Skeletal muscle tissue (tissue), 4 donors: ENCODE measurements around the gene NGB. TPM values are rescaled to one million over a fixed set of nuclear protein-coding genes. Genes with fewer than 3 reads are reported as not detected.

Source experiments
- H3K27ac ChIP-seq: one replicate; pipeline ENCODE4 v1.7.0; 2013; ENCODE audit warnings: mild to moderate bottlenecking, low read depth, low read length, inconsistent platforms
- H3K27me3 ChIP-seq, 3 donors: one replicate each; pipeline ENCODE4 v1.7.0; 2013; ENCODE audit warnings: low read length in 3 of 3; ENCODE audit not compliant: control insufficient read depth in 3 of 3, insufficient read depth in 3 of 3
- H3K36me3 ChIP-seq, 3 donors: one replicate each; pipeline ENCODE4 v1.7.0; 2013; ENCODE audit warnings: low read length in 3 of 3; ENCODE audit not compliant: control insufficient read depth in 3 of 3, insufficient read depth in 3 of 3
- H3K4me1 ChIP-seq, 3 donors: one replicate each; pipeline ENCODE4 v1.7.0; 2013; ENCODE audit warnings: low read length in 3 of 3, mild to moderate bottlenecking in 3 of 3; ENCODE audit not compliant: control insufficient read depth in 3 of 3, insufficient read depth in 3 of 3
- H3K4me3 ChIP-seq, 3 donors: one replicate each; pipeline ENCODE4 v1.7.0; 2013; ENCODE audit warnings: low read length in 3 of 3
- H3K9ac ChIP-seq, 3 donors: one replicate each; pipeline ENCODE4 v1.7.0; 2013; ENCODE audit warnings: low read length in 3 of 3, mild to moderate bottlenecking in 3 of 3, moderate library complexity in 2 of 3, low read depth in 1 of 3
- H3K9me3 ChIP-seq, 3 donors: one replicate each; pipeline ENCODE4 v1.7.0; 2013; ENCODE audit warnings: low read length in 3 of 3; ENCODE audit not compliant: control insufficient read depth in 3 of 3
- total RNA-seq: library from RNA; depleted of rRNA; stranded (reverse); fragments of >200 nt; gene quantifications from one replicate; pipeline ENCODE4 v1.2.3, GENCODE V29; 2014
- donor health status: Osteomylitis.

NGB gene
- total RNA-seq, 1 donor from 2014 or later = not detected

DNA sequence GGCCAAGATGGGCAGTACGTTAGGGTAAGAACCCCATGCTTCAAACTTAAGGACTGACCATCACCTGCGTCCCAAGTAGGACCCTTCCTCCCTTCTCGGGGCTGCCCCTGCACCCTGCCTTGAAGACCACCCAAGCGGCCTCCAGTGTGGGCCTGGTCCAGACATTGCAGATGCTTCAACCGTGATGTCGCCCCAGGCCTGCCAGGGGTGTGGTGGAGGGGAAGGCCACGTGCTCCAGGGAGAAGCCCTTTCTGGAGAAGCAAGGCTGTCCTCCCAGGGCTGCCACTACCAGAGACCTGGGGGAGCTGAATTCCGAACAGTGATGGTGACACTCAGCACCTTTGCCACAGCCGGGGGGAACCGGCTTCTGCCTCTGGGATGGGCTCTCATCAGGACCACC, 13.3 kb downstream of the NGB start:
- H3K9me3 ChIP-seq = no peaks in the 10 kb centered on the region
- H3K27ac ChIP-seq = no peak overlapping the region
- H3K27me3 ChIP-seq = peaks cover 0 to 34% (median 6%) of the 10 kb centered on the region in 3 donors

DNA sequence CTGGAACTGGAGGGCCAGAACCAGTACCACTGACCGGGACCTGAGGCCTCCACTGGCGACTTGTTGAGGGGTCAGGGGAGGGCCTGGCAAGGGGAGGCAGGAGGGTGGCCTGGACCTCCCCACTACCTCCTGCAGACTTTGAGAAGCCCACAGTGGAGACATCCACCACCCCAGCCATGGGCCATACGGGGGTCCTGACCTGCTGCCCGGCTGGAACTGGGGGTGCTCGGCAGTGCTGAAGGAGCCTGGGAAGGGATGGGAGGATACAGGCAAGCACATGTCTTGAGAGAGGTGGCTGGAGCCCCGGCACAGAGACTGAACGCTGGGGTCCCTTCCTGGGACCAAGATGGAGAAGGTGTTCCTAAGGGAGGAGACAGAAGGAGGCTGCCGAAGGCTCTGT, 14.3 kb downstream of the NGB start:
- Histone ChIP-seq H3K36me3 (no peaks in the 10 kb centered on the region), H3K9me3 (no peaks in the 10 kb centered on the region), H3K4me1 (no peaks in the 10 kb centered on the region), H3K27me3 (peaks cover 5 to 39% (median 10%) of the 10 kb centered on the region in 3 donors), H3K27ac (no peak overlapping the region), H3K9ac (no peak overlapping the region), H3K4me3 (no peak overlapping the region)

More for the DNA sequence above, 13.3 kb downstream of the NGB start:
- no peaks in the 10 kb centered on the region for H3K4me1 ChIP-seq
- H3K4me3 ChIP-seq = no peak overlapping the region
- H3K36me3 ChIP-seq = no peaks in the 10 kb centered on the region
- no peak overlapping the region for H3K9ac ChIP-seq

DNA sequence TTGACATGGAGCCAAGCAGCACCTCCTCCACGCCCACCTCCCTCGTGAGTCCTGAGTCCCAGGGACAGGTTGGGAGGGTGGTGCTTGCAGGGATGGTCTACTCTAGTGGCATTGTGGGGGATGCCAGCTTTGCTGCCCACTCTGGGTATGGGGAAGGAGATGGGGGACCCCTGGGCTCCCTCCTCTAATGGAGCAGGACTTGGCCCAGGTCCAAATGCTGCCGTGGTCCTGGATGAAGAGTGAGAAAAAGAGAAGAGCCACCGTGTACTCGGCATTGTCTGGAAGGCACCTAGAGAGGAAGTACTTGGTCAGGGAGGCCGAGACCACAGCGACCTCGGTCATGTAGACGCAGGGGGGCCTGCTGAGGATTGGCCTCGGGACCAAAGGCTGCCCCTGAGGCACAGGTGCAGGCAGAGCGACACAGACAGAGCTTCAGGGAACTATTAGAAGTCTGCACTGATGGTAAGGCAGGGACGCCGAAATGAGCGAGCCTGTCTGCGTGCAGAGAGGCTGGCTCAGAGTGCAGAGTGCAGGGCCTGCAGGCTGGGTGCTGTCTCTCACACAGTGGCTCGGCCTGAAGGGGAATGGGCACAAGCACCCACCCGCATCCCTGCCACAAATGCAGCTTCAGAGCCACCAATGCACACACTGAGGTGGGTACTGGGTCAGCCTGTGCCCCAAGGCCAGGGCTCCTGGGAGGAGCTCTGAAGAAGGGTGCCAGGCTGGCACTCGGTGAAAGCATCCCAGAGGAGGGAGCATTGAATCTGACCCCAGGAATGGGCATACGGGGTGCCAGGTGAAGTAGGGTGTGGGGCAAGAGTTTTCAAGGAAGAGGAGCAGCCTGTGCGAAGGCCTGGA, 17.4 kb downstream of the NGB start:
- no peak overlapping the region for H3K9ac ChIP-seq
- no peak overlapping the region for H3K4me3 ChIP-seq
- H3K4me1 ChIP-seq = no peaks in the 10 kb centered on the region
- no peaks in the 10 kb centered on the region for H3K36me3 ChIP-seq
- peaks cover 6 to 37% (median 10%) of the 10 kb centered on the region in 3 donors for H3K27me3 ChIP-seq
- H3K27ac ChIP-seq = no peak overlapping the region
- H3K9me3 ChIP-seq = no peaks in the 10 kb centered on the region

DNA sequence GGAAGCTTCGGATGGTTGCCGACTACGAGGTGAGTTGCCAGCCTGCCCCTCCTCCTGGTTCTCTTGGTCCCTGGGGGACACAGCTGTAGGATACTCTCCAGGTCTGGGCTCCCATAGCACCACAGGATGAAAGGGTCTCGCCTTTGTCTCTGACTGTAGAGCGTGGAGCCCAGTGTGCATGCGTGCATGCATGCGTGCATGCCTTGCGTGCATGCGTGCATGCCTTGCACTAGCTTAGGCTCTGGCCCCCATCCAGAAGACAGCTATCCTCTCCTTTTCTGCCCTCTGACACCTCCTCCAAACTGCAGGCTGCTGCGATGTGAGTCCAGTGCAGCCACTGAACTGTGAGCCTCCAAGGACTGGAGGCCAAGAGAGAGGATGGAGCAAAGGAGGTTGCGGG, 19.1 kb downstream of the NGB start:
- Histone ChIP-seq H3K27me3 (peaks cover 6 to 29% (median 10%) of the 10 kb centered on the region in 3 donors), H3K9me3 (no peaks in the 10 kb centered on the region), H3K4me1 (no peaks in the 10 kb centered on the region), H3K9ac (no peak overlapping the region), H3K4me3 (no peak overlapping the region), H3K36me3 (no peaks in the 10 kb centered on the region), H3K27ac (no peak overlapping the region)

DNA sequence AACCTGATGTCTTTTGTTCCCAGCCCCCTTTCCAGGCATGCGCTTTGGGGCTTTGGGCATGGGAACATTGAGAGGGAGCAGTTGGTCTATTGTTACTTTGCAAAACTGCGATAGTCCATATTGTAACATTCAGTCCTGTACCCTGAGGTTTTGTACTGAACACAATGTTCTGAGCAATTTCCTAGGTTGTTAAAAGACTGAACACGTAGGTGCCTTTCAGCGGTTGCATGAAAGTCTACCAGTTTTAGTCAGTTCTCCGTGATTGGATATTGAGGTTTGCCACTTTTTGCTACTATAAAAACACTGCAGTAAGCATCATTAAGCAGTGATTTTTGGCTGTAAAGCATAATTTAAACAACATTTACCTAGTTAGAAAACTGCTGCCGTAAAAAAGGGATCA, 20.1 kb downstream of the NGB start:
- no peak overlapping the region for H3K4me3 ChIP-seq
- no peaks in the 10 kb centered on the region for H3K4me1 ChIP-seq
- H3K27ac ChIP-seq = no peak overlapping the region
- H3K9ac ChIP-seq = no peak overlapping the region
- H3K9me3 ChIP-seq = no peaks in the 10 kb centered on the region
- H3K36me3 ChIP-seq = no peaks in the 10 kb centered on the region
- peaks cover 6 to 23% (median 10%) of the 10 kb centered on the region in 3 donors for H3K27me3 ChIP-seq

DNA sequence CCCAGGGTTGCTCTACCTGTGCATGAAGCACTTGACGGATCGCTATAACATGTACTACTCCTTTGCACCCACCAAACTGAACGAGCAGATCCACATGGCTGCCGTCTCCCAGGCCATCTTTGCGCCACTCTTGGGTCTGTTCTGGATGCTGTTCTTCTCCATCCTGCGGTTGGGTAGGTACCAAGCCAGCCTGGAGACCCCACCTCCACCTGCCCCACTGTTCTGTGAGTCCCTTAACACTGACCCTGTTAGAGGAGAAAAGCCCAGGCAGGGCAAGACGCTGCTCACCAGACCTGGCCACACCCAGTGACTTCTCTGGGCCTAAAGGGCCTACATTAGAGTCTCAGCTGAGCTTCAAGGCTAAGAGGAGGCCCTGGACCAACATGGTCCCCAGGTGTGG, 21.7 kb downstream of the NGB start:
- H3K9ac ChIP-seq = no peak overlapping the region
- H3K27ac ChIP-seq = no peak overlapping the region
- H3K36me3 ChIP-seq = no peaks in the 10 kb centered on the region
- peaks cover 6 to 22% (median 10%) of the 10 kb centered on the region in 3 donors for H3K27me3 ChIP-seq
- no peaks in the 10 kb centered on the region for H3K9me3 ChIP-seq
- H3K4me1 ChIP-seq = no peaks in the 10 kb centered on the region
- no peak overlapping the region for H3K4me3 ChIP-seq

DNA sequence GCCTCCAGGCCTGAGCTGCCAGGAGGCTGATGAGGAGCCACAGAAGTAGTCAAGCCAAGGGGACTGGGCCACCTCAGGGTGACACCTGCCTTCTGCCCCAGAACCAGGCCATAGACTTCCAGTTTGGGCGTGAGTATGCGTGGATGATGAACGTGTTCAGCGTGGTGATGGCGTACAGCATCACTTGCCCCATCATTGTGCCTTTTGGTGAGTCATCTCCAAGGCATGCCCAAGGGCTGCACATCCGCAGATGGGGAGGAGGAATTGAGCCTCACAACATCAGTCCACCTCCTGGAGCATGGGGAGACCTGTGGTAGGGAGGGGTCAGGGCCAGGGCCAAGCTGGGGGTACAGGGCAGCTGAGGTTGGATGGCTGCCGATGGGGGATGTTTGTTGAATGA, 22.3 kb downstream of the NGB start:
- H3K4me3 ChIP-seq = no peak overlapping the region
- H3K9ac ChIP-seq = no peak overlapping the region
- H3K27me3 ChIP-seq = peaks cover 6 to 20% (median 6%) of the 10 kb centered on the region in 3 donors
- H3K27ac ChIP-seq = no peak overlapping the region
- no peaks in the 10 kb centered on the region for H3K9me3 ChIP-seq
- no peaks in the 10 kb centered on the region for H3K4me1 ChIP-seq
- H3K36me3 ChIP-seq = no peaks in the 10 kb centered on the region

DNA sequence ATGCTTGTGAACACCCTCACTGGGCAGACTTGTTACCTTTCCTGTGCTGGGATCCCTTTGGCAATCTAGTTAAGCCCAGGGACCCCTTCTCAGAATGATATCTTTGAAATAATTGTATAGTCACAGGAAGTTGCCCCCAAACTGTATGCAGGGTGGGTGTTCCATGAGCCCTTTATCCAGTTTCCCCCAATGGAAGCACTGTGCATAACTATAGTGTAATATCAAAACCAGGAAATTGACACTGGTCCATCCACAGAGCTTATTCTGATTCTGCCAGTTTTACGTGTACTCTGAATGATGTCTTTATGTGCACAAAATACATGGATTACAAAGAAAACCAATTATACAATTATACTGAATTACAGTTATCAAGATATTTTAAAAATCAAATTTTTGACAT, 24.2 kb downstream of the NGB start:
- Histone ChIP-seq H3K9me3 (no peaks in the 10 kb centered on the region), H3K36me3 (no peaks in the 10 kb centered on the region), H3K9ac (no peak overlapping the region), H3K27ac (no peak overlapping the region), H3K4me3 (no peak overlapping the region), H3K4me1 (no peaks in the 10 kb centered on the region), H3K27me3 (peaks cover under 1 to 9% (median 1%) of the 10 kb centered on the region in 3 donors)

DNA sequence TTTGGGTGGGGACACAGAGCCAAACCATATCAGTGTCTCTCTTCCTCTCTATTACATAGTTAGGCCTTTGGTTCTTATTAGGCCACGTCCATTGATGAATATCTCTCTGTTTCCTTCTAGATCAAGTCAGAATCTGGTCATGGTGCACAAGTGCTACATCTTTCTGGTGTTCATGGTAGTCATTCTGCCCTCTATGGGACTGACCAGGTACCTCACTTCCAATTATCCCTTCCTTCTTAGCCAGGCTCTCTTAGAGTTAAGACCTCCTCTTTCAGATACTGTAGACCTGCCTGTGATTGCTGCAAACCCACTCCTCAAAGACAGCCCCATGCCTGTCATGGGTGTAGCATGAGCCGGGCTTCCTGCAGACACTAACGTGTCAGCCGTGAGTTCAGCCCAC, 25.2 kb downstream of the NGB start:
- Histone ChIP-seq H3K36me3 (no peaks in the 10 kb centered on the region), H3K9me3 (no peaks in the 10 kb centered on the region), H3K9ac (no peak overlapping the region), H3K4me1 (no peaks in the 10 kb centered on the region), H3K27ac (no peak overlapping the region), H3K4me3 (no peak overlapping the region), H3K27me3 (peaks cover 0 to 6% (median 0%) of the 10 kb centered on the region in 3 donors)

DNA sequence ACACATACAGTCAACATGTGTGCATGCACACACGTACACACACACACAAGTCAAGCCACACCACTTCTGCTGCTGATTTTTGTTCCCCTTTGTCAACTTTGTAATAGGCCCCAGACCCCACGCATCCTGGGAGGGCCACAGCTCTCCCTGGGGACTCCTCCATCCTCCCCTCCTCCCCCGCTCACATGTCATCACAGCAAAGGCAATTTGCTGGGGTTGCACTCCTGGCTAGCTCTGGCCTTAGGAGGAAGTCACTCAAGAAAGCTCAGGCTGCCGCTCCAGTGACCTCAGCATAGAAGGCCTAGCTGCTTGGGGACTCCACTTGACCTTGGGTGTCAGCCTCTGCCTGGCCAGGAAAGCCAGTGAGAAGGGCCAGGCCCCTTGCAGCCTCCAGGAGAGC, 27.2 kb downstream of the NGB start:
- H3K27me3 ChIP-seq = peaks cover 0 to 2% (median 0%) of the 10 kb centered on the region in 3 donors
- H3K27ac ChIP-seq = no peak overlapping the region
- no peak overlapping the region for H3K4me3 ChIP-seq
- no peaks in the 10 kb centered on the region for H3K4me1 ChIP-seq
- H3K9me3 ChIP-seq = no peaks in the 10 kb centered on the region
- no peak overlapping the region for H3K9ac ChIP-seq
- H3K36me3 ChIP-seq = no peaks in the 10 kb centered on the region
